Fibroblast of pulmonary artery (primary cell): ENCODE measurements around the gene SEC23A.
"Not testable (repeated sequence)": the region's sequence is repeated elsewhere in the genome, so short reads cannot be mapped to it uniquely, and the experiment has no call there.

Experiments
- DNase-seq: peaks from one replicate; pipeline ENCODE4 v3.0.0-alpha.2; 2010; ENCODE audit warnings: low read depth
- H3K4me3 ChIP-seq: replicated peaks from 2 replicates; pipeline ENCODE4 v1.5.1; 2011; ENCODE audit warnings: low read depth, mild to moderate bottlenecking, control low read depth, low read length, moderate library complexity
- TF ChIP-seq, protein P1 (sequence below): IDR thresholded peaks from 2 replicates; pipeline ENCODE4 v1.5.1; 2011; ENCODE audit warnings: mild to moderate bottlenecking, control low read depth, low read length, inconsistent platforms; ENCODE audit errors: missing control alignments

SEC23A gene

DNA sequence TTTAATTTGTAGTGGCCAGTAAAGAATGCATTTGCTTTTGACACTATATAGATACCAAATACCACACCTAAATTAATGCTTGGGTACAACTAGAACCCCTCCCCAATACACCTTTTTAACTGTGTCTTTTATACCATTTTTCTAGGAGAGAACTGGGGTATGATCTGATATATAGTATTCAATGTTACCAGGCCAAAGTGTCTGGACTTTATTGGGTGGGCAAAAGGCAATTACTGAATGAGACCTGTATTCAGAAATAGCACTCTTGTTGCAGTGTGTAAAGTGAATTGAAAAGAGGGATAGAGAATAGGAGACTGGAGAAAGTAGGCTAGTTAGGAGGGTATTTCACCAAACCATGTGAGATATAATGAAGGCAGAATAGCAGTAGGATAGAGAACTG lies 74.4 kb downstream of the SEC23A start:
- TF ChIP-seq, protein P1, sequence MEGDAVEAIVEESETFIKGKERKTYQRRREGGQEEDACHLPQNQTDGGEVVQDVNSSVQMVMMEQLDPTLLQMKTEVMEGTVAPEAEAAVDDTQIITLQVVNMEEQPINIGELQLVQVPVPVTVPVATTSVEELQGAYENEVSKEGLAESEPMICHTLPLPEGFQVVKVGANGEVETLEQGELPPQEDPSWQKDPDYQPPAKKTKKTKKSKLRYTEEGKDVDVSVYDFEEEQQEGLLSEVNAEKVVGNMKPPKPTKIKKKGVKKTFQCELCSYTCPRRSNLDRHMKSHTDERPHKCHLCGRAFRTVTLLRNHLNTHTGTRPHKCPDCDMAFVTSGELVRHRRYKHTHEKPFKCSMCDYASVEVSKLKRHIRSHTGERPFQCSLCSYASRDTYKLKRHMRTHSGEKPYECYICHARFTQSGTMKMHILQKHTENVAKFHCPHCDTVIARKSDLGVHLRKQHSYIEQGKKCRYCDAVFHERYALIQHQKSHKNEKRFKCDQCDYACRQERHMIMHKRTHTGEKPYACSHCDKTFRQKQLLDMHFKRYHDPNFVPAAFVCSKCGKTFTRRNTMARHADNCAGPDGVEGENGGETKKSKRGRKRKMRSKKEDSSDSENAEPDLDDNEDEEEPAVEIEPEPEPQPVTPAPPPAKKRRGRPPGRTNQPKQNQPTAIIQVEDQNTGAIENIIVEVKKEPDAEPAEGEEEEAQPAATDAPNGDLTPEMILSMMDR, result no peak
- no peak for DNase-seq

DNA sequence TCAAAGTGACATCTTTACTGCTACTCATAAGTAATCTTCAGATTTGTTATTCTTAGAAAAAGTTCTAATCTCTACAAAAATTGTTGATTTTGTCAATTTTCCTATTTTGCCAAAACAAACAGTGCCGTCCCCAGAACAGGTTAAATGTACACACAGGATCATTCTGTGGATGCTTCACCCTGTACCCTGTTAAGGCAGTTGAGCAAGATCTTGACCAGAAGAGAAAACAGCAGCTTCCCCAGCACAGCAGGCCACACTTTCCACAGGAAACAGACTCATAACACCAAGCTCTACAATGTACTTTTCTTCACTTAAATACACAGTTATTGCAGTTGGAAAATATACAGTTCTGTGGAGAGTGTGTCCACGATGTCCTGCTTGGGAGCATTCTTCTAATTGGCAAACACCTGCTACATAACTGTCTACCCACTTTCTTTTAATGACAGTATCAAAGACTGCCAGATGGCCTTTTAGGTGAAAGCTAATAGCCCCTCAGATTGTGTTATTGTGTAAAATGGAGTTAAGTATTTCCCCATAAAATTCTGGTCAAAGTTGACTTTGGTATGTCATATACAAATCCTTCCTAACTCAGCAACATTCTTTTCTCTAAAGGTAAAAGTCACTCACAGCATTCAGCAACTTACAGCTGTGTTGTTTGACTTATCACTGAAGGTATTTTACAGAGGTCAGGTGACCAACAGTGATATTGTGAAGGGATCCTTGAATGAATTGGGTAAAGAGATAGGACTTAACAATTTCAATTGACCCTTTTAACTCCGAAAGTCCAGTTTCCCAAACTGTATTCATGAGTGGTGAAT lies 77.0 kb downstream of the SEC23A start:
- H3K4me3 ChIP-seq, result no peak overlapping the region
- peak; percentile 44 for DNase-seq
- TF ChIP-seq, protein P1, result no peak

More for the DNA sequence above, 74.4 kb downstream of the SEC23A start:
- H3K4me3 ChIP-seq, result no peak overlapping the region

DNA sequence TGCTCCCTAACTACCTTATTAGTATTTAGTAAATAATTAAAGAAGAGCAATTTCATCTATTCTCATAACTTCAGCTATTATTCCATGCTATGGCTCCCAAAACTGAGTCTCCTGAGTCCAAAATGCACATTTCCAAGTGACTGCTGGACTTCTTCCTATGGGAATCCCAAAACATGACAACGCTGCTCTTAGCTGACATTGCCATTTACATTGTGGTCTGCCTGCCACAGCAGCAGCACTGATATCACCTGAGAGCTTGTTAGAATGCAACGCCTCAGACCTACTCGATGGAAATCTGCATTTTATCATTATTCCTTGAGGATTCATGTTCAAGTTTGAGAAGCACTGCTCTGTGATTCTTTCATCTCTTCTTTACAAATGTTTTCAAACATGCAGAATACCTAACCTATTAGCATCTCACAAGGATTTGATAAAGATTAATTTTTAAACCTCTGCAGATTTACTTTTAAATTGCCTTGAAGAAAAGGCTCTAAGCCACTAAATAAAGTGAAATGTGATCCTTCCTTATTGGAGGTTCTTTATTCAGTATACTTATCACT lies 77.7 kb downstream of the SEC23A start:
- H3K4me3 ChIP-seq, result no peak overlapping the region
- TF ChIP-seq, protein P1, result no peak
- no peak for DNase-seq

DNA sequence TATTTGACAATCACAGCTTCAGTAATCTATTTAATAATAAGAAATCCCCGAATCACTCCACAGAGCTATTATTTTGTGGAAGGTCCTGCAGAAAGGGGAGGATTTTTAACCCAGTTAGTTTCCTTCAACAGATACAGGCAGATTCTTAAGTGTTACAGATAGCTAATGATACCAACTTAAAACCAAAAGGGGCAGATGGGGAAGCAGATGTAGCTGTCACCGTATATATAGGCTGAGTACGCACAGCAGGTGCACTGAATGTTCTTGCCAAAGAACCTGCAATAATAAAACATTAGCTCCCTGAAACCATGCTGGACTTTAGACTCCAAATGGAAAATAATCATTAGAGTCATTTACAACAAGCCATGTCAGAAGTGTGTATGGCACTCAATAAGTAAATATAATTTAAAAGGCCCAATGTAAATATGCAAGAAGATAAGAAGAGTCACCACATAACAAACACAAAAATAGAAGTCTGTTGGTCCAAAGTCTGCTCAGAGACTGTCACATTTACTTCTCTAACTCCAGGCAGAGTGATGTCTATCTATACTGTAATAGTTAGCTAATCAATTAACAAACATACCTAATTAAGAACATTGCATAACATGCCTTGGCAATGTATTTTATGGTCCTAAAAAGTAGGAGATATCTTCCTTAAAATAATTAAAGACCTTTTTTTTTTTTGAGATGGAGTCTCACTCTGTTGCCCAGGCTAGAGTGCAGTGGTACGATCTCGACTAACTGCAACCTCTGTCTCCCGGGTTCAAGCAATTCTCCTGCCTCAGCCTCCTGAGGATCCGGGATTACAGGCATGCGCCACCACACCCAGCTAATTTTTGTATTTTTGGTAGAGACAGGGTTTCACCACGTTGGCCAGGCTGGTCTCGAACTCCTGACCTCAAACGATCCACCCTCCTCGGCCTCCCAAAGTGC lies 78.8 kb downstream of the SEC23A start:
- DNase-seq, result no peak
- H3K4me3 ChIP-seq, result no peak overlapping the region
- TF ChIP-seq, protein P1, result no peak

DNA sequence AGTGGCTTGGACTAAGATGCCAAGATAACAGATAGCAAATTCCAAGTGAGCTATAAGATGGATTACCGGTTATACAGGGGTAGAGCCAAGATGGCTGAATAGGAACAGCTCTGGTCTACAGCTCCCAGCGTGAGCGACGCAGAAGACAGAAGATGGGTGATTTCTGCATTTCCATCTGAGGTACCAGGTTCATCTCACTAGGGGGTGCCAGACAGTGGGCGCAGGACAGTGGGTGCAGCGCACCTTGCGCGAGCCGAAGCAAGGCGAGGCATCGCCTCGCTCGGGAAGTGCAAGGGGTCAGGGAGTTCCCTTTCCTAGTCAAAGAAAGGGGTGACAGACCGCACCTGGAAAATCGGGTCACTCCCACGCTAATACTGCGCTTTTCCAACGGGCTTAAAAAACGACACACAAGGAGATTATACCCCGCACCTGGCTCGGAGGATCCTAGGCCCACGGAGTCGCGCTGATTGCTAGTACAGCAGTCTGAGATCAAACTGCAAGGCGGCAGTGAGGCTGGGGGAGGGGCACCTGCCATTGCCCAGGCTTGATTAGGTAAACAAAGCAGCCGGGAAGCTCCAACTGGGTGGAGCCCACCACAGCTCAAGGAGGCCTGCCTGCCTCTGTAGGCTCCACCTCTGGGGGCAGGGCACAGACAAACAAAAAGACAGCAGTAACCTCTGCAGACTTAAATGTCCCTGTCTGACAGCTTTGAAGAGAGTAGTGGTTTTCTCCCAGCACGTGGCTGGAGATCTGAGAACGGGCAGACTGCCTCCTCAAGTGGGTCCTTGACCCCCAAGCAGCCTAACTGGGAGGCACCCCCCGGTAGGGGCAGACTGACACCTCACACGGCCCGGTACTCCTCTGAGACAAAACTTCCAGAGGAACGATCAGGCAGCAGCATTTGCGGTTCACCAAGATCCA lies 85.7 kb downstream of the SEC23A start:
- DNase-seq, H3K4me3 ChIP-seq: not testable (repeated sequence)

DNA sequence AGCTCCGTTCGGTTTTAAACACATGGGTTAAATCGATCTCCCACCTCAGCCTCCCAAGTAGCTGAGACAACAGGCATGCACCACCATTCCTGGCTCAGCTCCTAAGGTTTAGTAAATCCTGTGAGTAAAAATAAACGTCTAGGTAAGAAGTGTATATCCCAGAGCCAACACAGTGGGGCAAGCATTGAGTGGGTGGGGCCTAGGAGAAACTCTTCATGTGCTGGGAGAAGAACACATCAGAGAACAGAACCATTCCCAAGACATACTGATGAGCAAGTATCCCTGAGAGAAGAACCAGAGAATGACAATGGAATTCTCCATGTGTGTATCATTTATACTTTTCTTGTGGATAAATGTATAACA lies 86.3 kb downstream of the SEC23A start:
- TF ChIP-seq, protein P1, result no peak
- DNase-seq, result no peak
- no peak overlapping the region for H3K4me3 ChIP-seq
